HG03097 (cell line): ENCODE measurements around the gene ATP6V1A.

Experiments
- ATAC-seq: cut with Tn5 transposase; IDR thresholded peaks from one replicate; pipeline ENCODE4 v1.9.1; 2021; ENCODE audit not compliant: unreplicated experiment, low FRiP score

The ATP6V1A gene

DNA sequence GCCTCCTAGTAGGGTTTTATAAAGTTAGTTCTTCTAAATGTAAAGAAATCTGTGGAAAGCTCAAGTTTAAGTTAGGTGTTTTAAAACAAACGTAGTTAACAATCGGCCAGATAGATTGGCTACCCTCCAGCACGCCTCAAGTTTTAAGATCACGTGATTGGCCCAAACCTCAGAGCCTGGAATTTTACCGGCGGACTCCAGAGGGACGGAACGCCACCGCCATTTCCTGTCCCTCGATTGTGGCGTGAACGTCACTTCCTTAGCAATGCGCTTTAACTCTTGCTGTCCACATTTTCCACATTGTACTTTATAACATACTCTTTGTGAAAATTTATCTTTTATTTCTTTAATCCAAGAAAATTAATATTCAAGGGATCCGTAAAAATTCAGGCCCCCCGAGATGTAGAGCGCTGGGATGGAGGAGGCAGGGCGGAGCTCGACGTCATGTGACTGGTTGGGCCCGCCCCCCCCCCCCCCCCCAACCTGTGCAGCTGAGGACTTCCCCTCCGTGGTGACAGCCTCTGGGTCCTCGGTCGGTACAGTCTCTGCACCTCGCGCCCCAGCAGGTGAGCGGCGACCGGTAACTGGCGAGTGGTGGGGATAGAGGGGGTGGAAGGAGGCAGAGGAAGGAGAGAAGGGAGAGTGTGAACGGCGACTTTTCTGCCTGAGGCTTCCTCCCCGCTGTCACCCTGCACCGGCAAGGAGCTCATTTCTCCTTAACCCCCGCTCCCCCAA lies at the start of gene ATP6V1A:
TSS of gene ATP6V1A (plus strand) at position 488 of the 735 bp plus-strand sequence. CDS start 31,719 bp downstream, outside the sequence.
- peak; percentile 35 for ATAC-seq

DNA sequence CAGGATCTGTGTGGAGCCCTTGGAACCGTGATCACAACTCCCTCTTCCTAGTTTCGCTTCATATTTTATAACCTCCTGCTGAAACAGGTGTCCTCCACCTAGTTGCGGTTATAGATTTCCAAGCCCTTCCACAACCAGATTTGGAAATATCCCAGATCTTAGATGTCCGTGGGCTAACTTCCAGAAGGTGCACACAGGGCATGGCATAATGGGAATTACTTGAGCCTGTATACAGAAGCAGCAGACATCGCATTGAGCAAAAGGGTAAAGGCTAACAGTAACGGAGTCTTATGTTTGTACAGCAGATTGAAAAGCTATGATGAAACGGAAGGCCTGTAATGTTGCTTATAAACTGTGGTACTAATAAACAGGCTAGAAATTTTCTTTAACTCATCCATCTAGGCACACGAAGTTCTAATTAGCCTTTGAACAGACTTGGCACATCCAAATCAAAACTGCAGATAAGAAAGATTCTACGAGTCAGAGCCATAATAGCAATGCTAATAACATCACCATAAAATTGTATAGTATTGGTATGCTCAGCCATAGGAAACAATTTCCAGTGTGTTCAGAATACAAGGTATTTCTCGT lies 49.2 kb upstream of the ATP6V1A start:
- no peak for ATAC-seq

DNA sequence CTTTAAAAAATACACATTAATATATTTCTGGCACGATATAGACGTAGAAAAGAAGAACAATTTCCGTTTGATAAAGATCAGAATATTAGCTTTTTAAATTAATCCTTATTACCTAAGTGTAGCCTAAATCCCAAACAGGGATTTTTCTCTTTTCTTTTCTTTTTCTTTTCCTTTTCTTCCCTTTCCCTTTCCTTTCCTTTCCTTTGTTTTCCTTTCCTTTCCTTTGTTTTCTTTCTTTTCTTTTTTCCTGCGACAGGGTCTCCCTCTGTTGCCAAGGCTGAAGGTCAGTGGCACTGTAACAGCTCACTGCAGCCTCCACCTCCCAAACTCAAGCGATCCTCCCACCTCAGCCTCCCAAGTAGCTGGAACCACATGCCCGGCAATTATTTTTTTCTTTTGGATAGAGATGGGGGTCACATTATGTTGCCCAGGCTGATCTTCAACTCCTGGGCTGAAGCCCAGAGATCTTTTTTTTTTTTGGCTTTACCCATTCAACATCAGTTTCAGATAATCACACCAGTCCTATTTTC lies 48.6 kb upstream of the ATP6V1A start:
- no peak for ATAC-seq

DNA sequence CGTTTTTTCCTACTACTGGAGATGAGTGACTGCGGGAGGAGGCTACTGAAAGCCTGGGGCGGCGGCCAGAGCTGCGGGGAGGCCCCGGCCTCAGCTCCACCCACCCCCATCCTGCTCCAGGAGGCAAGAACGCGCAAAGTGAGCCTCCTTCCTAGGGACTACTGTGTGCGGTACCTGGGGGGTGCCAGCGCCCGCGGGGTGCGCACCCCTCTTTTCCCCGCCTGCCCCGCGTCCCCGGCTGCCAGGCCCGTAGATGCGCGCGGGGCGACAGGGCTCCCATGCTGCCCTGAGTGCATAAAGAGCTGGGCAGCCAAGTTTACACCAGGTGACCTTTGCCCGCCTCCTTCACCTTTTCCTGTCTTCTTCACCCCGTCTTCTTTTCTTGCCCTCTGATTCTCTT lies 47.9 kb upstream of the ATP6V1A start:
- no peak for ATAC-seq

DNA sequence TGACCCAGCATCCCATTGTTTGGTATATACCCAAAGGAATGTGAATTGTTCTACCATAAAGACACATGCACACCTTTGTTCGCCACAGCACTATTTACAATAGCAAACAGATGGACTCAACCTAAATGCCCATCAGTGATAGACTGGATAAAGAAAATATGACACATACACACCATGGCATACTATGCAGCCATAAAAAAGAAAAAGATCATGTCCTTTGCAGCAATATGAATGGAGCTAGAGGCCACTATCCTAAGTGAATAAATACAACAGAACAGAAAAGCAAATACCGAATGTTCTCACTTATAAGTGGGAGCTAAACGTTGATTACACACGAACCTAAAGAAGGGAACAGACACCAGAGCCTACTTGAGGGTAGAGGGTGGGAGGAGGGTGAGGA lies 39.0 kb upstream of the ATP6V1A start:
- no peak for ATAC-seq

DNA sequence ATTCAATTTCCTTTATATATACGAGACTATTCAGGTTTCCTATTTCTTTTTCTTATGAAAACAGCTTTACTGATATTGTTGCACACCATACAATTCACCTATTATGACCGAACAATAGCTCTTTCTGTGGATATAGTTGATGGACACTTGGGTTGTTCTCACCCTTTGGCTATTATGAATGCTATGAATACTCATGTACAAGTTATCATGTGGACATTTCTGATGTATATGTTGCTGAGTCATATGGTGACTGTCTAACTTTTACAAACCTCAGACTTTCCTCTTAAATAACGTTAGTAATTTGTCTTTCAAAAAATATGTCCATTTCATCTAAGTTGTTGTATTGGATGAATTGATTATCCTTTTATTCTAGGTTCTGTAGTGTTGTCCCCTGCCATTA lies 34.7 kb upstream of the ATP6V1A start:
- ATAC-seq, result no peak

DNA sequence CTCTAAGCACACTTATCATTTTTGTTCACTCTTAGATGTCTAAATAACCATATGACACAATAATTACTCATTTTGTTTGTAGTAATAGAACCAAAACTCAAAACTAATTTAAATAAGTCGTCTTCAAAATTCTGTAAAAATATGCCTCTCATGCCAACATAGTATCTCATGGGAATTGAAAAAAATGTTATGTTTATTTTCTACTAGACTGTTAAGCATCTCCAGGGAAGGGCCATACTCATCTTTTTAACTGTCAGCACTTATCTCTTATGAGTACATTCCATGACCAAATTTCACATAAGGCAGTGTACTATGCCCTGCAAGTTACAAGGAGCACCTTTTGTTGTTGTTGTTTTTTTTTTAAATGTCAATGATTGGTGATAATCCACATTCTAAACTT lies 32.1 kb upstream of the ATP6V1A start:
- no peak for ATAC-seq

DNA sequence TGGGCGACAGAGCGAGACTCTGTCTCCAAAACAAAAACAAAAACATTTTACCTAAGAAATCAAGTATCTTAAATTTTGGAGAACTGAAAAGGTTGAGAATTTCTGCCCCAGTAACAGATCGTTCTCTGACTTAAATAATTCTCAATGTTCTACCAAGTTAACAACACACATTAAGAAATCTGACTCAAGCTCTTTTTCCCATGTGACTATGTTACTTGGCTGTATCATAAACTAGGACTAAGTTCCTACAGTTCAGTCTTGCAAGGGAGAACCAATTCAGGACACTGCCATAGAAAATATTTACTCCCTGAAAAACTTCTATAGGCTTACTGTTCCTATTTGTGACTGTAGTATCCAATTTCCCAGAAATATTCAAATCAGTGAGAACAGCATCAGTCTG lies 29.5 kb upstream of the ATP6V1A start:
- no peak for ATAC-seq

DNA sequence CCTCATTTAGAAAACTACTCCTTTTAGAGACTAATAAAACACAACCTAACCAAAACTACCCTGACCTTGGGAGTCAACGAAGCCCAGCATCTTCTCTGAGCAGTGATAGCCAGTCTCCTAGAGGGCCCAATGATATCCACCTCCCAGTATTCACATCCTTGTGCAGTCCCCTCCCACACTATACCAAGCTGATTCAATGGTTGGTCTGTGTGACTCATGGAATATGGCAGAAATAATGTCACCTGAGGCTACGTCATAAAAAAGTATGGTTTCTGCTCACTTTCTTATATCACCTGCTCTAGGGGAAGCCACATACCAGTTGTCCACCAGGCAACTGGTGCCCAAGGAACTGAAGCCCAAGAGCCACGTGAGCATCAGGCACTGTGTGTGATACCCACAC lies 29.0 kb upstream of the ATP6V1A start:
- no peak for ATAC-seq

DNA sequence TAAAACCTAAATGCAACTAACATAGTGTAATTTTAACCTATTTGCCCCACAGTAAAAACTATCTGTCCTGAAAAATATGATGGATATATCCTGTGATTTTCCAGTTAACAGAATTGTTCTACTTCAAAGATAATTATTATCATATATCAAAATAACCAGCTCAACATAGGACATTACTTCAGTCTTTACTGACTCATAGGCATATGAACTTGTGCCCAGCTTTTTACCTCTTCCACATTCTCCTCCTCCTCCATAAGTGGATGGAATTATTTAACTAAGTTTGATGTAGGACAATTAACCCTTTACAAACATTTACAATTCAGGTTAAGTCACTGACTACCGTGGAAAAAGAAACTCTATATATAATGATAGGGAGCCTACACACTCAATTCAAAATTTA lies 27.5 kb upstream of the ATP6V1A start:
- ATAC-seq, result no peak

DNA sequence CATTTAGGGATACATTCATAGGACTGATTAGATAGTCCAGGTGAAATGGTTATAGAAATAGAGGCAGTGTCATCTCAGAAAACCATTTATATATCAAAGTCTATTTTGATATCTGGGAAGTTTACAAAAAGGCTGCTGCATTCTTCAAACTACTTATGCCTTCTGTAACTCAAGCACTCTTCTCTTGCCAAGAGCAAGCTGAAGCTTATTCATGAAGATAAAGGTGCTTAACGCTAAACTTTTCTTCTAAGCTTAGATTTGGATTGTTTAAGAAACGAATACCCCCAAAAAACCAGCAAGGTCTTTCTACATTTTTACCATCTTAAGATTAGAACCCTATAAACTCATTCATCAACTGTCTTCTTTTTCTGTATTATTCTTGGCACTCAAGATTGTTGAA lies 27.1 kb upstream of the ATP6V1A start:
- ATAC-seq, result no peak

DNA sequence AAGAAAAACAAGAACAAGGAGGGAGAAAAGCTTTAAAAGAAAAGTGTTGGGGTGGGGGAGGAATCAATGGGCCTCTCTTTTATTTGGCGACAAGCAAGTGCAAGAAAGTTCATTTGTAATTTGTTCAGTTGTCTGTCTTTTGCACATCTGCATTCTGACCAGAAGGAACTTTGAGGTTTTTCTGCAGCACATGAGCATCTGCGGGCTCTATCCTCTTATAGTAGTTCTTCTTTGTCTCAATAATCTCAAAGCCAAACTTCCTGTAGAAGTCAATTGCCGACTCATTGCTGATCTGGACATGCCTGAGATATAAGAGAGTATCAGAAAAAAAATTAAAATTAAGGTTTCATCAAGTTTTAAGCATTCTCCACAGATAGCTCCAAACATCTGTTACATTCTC lies 25.2 kb upstream of the ATP6V1A start:
- ATAC-seq, result no peak

DNA sequence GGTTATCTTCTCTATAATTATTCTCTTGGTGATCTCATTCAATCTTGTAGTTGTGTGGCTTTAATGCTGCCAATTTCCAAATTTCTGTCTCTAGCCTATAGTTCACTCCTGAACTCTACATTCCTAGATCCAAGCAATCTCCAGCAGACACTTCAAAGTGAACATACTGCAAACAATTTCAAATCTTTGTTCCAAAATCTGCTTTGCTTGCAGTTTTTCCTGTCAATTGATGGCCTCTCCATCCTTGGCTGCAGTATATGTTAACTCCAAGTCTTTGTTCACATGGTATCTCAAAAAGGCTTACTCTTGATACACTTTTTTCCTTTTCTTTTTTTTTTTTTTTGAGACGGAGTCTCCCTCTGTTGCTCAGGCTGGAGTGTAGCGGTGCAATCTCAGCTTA lies 18.2 kb upstream of the ATP6V1A start:
- ATAC-seq, result no peak

DNA sequence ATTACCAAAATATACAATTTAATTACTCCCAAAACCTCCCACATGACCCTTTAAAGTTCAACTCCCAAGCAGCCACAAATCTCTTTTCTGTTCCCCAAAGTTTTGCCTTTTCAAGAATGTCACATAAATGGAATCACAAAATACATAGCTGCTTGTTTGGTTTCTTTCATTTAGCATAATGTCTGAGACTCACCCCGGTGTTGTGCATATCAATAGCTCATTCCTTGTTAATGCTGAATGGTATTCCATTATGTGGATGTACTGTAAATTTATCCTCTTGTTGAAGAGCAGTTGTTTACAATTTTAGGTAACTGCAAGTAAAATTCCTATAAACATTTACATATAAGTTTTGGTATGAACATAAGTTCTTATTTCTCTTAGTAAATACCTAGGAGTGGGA lies 16.3 kb upstream of the ATP6V1A start:
- no peak for ATAC-seq

DNA sequence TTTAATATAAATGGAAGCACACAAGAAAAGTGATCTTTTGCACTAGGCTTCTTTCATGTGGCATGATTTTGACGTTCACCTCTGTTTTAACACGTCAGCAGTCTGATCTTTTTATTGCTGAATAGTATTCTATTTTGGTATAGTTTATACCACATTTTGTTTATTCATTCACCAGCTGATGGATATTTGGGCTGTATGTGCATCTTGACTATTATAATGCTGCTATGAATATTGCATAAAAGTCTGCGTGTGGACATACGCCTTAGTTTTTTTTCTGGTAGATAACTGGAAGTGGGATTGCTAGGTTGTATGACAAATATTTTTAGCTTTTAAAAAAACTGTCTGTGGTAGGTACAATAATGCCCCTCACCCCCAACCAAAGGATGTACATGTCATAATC lies 15.1 kb upstream of the ATP6V1A start:
- no peak for ATAC-seq

DNA sequence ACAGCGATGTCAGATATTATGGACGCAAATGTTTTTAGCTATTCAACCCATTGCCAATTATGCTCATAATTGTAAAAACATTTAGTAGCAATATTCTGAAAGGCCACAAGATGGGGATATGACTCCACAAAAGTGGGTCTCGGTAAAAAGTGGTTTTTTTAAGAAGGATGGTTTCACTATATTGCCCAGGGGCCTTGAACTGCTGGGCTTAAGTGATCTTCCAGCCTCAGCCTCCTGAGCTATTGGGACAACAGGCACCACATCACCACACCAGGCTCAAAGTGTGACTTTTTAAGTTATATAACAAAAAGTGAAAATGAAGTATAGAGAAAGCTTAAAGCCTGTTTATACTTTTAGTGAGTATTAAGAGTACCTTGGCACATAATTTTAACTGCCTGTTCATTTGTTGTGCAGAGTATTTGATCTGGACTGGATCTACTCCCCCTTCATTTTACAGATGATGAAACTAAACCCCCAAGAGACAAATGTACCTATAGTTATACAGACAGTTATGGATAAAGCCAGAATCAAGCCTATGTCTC lies 10.2 kb upstream of the ATP6V1A start:
- ATAC-seq, result no peak

DNA sequence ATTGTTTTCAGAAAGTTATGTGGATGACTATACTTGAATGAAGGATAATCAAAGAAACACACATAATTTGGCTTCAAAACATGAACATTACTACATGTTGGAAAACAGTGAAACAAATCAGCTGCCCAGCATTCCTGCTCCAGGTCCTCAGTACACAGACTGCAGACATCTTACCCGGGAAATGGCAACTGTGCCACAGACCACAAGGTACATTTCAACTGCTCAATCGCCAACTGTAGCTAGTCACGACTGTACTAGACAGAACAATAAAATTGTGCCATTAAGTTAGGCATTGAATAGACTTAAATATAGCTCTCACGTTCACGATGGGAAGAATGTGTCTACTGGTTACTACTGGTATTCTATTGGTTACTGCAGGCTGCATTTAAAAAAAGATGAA lies 5.7 kb upstream of the ATP6V1A start:
- ATAC-seq, result no peak

DNA sequence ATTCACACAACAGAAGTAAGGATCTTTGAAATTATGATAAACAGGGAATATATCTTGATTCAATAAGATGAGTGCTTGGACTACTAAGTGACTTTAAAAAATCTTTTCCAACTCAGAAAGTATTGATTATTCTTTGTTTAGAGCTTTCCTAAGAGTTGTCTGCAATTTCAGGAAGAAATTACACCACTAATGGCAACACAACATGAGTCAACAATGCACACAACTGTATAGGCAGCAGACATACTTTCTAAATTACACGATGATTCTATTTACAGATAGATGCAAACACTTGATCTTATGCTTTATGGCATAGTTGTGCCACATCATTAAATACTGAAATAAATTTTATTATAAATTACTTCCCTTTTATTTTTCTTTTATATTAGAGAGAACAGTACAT lies 5.2 kb upstream of the ATP6V1A start:
- no peak for ATAC-seq

DNA sequence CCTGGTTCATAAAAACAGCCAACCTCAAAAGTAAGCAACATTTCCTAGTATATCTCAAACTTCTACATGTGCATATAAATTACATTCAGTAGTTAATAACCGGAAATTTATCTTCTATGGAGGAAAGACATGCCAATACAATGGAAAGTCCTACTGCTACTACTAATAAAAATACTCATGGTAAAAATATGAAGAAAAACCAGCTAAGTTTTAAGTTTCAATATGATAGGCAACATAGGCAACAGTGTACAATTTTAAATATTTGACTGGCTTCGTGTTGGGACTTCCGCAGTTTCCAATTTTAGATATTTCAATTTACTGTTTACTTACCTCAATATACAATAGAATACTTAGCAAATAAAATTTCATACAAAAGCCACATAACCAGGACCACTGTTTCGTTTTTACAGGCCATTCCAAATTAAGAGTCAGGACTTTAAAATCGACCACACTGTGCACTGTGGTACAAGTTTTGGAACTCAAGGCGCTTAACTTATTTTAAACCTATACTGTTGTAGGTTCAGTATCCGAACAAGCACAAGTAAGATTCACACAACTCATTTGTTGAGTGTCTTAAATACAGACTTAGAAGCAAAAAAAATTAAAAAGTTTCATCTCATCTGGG lies 3.7 kb upstream of the ATP6V1A start:
- ATAC-seq, result no peak

DNA sequence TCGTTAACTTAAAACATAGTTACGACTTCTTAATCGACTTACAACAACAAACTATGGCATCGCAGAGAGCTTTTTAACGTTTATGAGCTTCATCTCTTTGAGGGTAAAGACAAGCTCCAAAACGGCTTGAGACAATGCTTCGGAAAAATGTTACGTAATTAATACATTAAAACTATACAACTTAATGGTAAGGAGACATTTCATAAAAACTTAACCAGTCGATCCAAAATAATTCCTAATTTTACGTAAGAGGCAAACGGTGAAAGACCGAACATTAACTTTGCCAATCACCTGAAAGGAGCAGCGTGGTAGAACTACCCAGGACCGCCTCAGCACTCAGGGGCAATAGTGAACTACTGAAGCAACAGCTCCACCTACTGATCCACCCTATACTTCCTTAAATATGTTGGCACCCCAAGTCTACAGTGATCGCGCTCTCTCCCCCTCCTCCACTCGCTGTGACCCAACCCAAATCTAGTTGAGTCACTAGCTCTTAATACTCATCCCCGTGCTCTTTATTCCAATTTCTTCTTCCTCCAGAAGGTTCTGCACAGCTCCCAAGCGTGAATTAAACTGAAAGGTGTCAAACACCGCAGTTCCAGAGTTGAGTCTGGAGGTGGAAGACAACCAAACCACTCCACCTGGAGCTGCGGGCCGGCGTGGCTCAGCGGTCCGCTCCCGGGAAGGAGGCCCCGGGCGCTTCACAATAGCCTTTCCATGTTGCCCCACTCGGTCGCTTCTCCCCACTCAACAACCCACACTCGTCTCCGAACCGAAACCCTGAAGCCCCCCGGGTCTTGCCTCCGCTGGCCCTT lies 1.7 kb upstream of the ATP6V1A start:
- peak; percentile 43 for ATAC-seq
